Nephron (organoid): ENCODE results near the gene ZDHHC11.
A peak's percentile ranks its signal among the peaks of the same experiment; 100 is the strongest.

Experiments used
- H3K27ac Mint-ChIP-seq, 3 experiments: 2 replicates each; pipeline ENCODE4 v1.8.0; 2020; ENCODE audit warnings: mixed read lengths in 3 of 3, mild to moderate bottlenecking in 2 of 3, moderate library complexity in 1 of 3
- H3K27me3 Mint-ChIP-seq: 2 replicates; pipeline ENCODE4 v1.8.0; 2021; ENCODE audit warnings: low read depth, mild to moderate bottlenecking, moderate library complexity, mixed read lengths
- H3K36me3 Mint-ChIP-seq: 2 replicates; pipeline ENCODE4 v1.8.0; 2020; ENCODE audit warnings: low read depth, mixed read lengths
- H3K4me1 Mint-ChIP-seq: 2 replicates; pipeline ENCODE4 v1.8.0; 2020; ENCODE audit warnings: mixed read lengths
- H3K4me3 Mint-ChIP-seq, 3 experiments: 2 replicates each; pipeline ENCODE4 v1.8.0; 2020; ENCODE audit warnings: mild to moderate bottlenecking in 3 of 3, mixed read lengths in 3 of 3, moderate library complexity in 2 of 3
- H3K9me3 Mint-ChIP-seq: 2 replicates; pipeline ENCODE4 v1.8.0; 2020; ENCODE audit warnings: mixed read lengths
- TF ChIP-seq, protein P1 (sequence below), 3 experiments: fragments of 200-600 bp; sonication (generic); IDR thresholded peaks; one replicate each; pipeline ENCODE4 v1.5.0; 2021; ENCODE audit warnings: antibody characterized with exemption in 3 of 3; ENCODE audit not compliant: unreplicated experiment in 3 of 3

ZDHHC11 gene

DNA sequence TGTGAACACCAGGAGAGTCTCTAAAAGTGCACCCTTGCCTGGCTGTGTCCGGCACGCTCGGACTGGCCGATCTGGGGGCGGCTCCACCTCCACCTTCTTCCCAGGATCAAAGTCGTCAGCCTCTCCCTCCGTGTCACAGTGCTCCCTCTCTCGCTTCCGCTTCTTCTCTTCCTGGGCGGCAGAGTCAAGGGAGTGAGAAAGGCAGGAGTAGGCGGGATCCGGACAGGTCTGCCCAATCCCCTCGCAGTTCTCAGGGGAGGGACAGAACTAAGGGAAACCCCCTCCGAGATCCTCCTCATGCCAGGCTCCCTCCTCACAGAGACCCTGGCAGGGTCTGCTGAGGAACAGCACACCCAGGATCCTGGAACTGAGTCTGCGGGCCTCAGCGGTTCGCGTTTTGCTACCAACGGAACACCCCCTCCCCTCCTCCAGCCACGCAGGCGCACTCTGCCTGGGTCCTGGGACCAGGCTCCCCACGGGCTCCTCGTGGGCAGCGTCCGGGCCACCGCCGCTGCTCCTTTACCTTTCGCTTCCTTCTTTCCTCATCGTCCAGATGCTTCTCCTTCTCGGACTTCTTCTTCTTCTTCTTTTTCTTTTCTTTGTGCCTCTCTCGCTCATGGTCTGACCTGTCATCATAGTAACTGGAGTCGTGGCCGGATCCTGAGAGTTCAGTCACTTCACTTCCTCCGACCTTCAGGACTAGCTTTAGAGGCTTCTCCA lies 40.5 kb upstream of the ZDHHC11 start:
- Mint-ChIP-seq H3K36me3 (peaks cover 48% of the 10 kb centered on the region), H3K9me3 (no peaks in the 10 kb centered on the region), H3K4me3 (peak overlapping the region; percentile 86 to 88 (median 88)), H3K27me3 (no peaks in the 10 kb centered on the region), H3K4me1 (peaks cover 11% of the 10 kb centered on the region), H3K27ac (peak overlapping the region; percentile 46 to 88 (median 81))
- TF ChIP-seq, protein P1, sequence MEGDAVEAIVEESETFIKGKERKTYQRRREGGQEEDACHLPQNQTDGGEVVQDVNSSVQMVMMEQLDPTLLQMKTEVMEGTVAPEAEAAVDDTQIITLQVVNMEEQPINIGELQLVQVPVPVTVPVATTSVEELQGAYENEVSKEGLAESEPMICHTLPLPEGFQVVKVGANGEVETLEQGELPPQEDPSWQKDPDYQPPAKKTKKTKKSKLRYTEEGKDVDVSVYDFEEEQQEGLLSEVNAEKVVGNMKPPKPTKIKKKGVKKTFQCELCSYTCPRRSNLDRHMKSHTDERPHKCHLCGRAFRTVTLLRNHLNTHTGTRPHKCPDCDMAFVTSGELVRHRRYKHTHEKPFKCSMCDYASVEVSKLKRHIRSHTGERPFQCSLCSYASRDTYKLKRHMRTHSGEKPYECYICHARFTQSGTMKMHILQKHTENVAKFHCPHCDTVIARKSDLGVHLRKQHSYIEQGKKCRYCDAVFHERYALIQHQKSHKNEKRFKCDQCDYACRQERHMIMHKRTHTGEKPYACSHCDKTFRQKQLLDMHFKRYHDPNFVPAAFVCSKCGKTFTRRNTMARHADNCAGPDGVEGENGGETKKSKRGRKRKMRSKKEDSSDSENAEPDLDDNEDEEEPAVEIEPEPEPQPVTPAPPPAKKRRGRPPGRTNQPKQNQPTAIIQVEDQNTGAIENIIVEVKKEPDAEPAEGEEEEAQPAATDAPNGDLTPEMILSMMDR (IDR thresholded peaks at IDR 0.05; ENCODE audit: unreplicated experiment in 3 of 3), result no peak

DNA sequence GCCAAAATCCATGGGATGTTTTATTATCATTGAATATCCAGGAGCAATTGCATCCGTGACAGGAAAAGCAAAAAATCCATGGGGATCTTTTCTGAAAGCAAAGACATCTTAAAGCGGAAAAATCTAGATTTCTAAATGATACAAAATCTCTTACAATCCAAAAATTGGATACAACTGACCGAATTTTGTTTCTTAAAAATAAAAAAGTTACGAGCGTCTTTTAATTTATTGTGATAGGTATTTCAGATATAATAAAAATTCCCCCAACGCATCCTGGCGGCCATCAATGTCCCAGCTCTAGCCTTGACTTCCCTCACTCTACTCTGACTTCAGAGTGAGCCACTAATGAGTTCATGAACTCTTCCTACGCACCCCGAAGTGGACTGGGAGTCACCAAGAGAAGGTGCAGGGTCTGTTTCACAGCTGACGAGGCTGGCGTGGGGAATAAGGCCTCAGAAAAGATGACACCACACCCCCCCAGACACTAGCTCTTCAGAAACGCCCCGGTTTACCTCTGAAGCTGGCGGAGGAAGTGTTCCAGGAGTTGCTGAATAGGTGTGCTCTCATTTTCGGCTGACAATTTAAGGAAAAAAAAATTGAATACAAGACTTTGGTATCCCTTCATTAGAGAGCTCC lies 38.4 kb upstream of the ZDHHC11 start:
- Mint-ChIP-seq H3K4me1 (peaks cover 11% of the 10 kb centered on the region), H3K9me3 (no peaks in the 10 kb centered on the region), H3K27me3 (no peaks in the 10 kb centered on the region), H3K36me3 (peaks cover 62% of the 10 kb centered on the region), H3K4me3 (peak overlapping the region in 1 of 3 experiments; percentile 29), H3K27ac (no peak overlapping the region)
- TF ChIP-seq, protein P1 (IDR thresholded peaks at IDR 0.05; ENCODE audit: unreplicated experiment in 3 of 3), result no peak

DNA sequence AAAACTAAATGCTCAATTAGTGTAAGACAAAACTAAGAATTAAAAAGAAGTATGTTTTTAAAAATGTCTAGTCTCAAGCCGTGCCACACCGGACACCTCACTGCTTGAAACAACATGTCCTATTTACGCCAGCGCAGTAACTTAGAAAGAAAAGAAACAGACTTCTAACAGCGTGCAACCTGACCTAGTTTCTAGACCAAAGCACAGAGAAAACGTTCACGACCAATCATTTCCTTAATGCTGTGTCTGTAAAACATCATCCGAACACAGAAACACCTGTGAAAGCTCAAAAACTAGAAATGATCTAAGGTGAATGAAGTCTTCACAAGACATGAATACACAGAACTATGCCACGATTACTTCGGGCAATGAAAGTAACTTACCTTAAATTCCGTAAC lies 37.9 kb upstream of the ZDHHC11 start:
- H3K27me3 Mint-ChIP-seq, result no peaks in the 10 kb centered on the region
- TF ChIP-seq, protein P1 (IDR thresholded peaks at IDR 0.05; ENCODE audit: unreplicated experiment in 3 of 3), result no peak
- H3K9me3 Mint-ChIP-seq, result no peaks in the 10 kb centered on the region
- peaks cover 68% of the 10 kb centered on the region for H3K36me3 Mint-ChIP-seq
- H3K4me1 Mint-ChIP-seq, result peaks cover 11% of the 10 kb centered on the region
- no peak overlapping the region for H3K27ac Mint-ChIP-seq
- H3K4me3 Mint-ChIP-seq, result peak overlapping the region in 1 of 3 experiments; percentile 48

DNA sequence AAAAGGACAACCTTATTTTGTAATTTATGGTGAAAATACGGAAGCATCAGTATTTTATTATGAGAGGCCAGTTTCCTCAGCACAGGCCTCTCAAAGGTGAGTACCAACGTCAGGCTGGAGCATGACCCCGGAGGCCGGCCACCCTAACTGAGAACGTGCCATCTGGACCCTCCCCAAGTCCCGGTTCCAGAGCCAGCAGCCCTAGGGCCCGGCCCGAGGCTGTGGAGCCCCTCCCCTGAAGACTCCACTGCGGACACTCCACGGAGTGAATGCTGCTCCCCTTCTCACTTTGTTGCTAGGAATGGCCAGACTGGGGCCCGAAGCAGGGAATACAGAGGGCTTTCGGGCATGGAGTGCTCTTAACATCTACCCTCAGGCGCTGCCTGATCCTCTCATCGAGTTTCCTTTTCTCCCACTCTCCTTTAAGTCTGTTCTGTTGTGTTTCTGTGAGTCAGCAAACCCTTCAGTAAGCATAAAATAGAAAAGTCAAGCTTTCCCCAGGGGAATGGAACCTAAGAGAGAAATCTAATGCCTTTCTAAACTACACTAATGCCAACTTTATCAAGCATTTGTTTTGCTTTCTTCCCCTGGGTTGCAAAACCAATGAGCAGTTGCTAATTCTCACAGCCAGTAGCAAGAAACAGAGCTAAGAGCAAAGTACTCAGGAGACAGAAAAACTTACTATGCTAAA lies 37.3 kb upstream of the ZDHHC11 start:
- Mint-ChIP-seq H3K27ac (no peak overlapping the region), H3K36me3 (peaks cover 72% of the 10 kb centered on the region), H3K4me3 (peak overlapping the region in 1 of 3 experiments; percentile 48), H3K27me3 (no peaks in the 10 kb centered on the region), H3K4me1 (peaks cover 11% of the 10 kb centered on the region), H3K9me3 (no peaks in the 10 kb centered on the region)
- TF ChIP-seq, protein P1 (IDR thresholded peaks at IDR 0.05; ENCODE audit: unreplicated experiment in 3 of 3), result no peak

DNA sequence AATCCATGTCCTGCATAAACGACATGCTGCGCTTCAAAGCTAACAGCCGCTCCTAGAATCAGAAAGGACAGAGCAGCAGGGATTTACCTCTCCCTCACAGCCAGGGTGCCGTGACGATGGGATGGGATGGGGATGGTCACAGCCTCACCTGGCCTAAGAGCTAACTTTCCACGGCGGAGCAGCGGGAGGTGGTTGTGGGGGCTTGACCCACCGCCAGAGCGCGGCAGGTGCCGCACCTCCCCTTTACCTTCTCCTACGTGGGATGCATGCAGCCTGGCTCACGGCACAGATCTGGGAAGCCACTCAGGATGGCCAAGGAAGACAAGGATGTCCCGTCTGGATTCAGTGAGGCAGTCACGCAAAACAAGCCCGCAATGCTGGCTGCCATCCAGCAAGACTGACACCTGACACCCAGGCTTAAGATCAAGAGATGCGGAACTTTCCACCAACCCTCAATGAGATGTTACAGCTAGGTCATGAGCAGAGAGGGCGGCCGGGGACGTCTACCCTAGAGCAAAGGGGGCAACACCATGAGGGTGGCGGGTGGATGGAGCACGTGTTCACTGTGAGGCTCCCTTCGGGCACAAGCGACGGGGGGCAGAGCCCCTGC lies 36.0 kb upstream of the ZDHHC11 start:
- Mint-ChIP-seq H3K27me3 (no peaks in the 10 kb centered on the region), H3K9me3 (no peaks in the 10 kb centered on the region), H3K4me1 (peaks cover 11% of the 10 kb centered on the region), H3K4me3 (no peak overlapping the region), H3K27ac (no peak overlapping the region), H3K36me3 (peaks cover 85% of the 10 kb centered on the region)
- TF ChIP-seq, protein P1 (IDR thresholded peaks at IDR 0.05; ENCODE audit: unreplicated experiment in 3 of 3), result no peak
